Ishikawa (cell line): ENCODE data around the gene PCDHGB6.

Experiments used
- CEBPB ChIP-seq: IDR thresholded peaks from 2 replicates; pipeline ENCODE4 v1.6.1; 2012
- CREB1 ChIP-seq: IDR thresholded peaks from 2 replicates; pipeline ENCODE4 v1.6.1; 2012; ENCODE audit warnings: low read depth
- EGR1 ChIP-seq: IDR thresholded peaks from 2 replicates; pipeline ENCODE4 v1.6.1; 2012
- EP300 ChIP-seq: IDR thresholded peaks from 2 replicates; pipeline ENCODE4 v1.6.1; 2012; ENCODE audit warnings: borderline replicate concordance
- FOXM1 ChIP-seq: IDR thresholded peaks from 2 replicates; pipeline ENCODE4 v1.6.1; 2012; ENCODE audit warnings: low read depth, borderline replicate concordance
- MAX ChIP-seq: IDR thresholded peaks from 2 replicates; pipeline ENCODE4 v1.6.1; 2012
- NFIC ChIP-seq: IDR thresholded peaks from 2 replicates; pipeline ENCODE4 v1.6.1; 2012
- RAD21 ChIP-seq: IDR thresholded peaks from 2 replicates; pipeline ENCODE4 v1.6.1; 2012; ENCODE audit warnings: low read depth
- REST ChIP-seq: IDR thresholded peaks from 2 replicates; pipeline ENCODE4 v1.6.1; 2012; ENCODE audit warnings: low read depth, mild to moderate bottlenecking
- TAF1 ChIP-seq: IDR thresholded peaks from 2 replicates; pipeline ENCODE4 v1.6.1; 2012; ENCODE audit warnings: low read depth, mild to moderate bottlenecking
- TCF12 ChIP-seq: IDR thresholded peaks from 2 replicates; pipeline ENCODE4 v1.6.1; 2012; ENCODE audit warnings: low read depth
- TEAD4 ChIP-seq: IDR thresholded peaks from 2 replicates; pipeline ENCODE4 v1.6.1; 2012
- USF1 ChIP-seq: IDR thresholded peaks from 2 replicates; pipeline ENCODE4 v1.6.1; 2012
- YY1 ChIP-seq: IDR thresholded peaks from 2 replicates; pipeline ENCODE4 v1.6.1; 2012; ENCODE audit warnings: low read depth
- ZBTB7A ChIP-seq: IDR thresholded peaks from 2 replicates; pipeline ENCODE4 v1.6.1; 2012; ENCODE audit warnings: low read depth

PCDHGB6 gene

GRCh38 chr5:141371572-141372475 is 36.0 kb upstream of the PCDHGB6 start:
- TF ChIP-seq USF1 (no peak), EGR1 (no peak), EP300 (no peak), FOXM1 (no peak), REST (no peak), YY1 (no peak), TCF12 (no peak), ZBTB7A (no peak), NFIC (no peak), TAF1 (no peak), TEAD4 (no peak), CEBPB (no peak)

GRCh38 chr5:141373673-141374317 is 34.0 kb upstream of the PCDHGB6 start, which contains the start of gene PCDHGA6:
Gene PCDHGA6 (plus strand): TSS chr5:141373891. CDS start chr5:141374084, 193 bp downstream.
- no peak for TF ChIP-seq TCF12
- peak; percentile 53 for TF ChIP-seq RAD21
- no peak for TF ChIP-seq EP300
- TF ChIP-seq FOXM1, result no peak
- no peak for TF ChIP-seq EGR1
- TF ChIP-seq USF1, result no peak
- TF ChIP-seq YY1, result no peak
- TF ChIP-seq TEAD4, result no peak

GRCh38 chr5:141374627-141375026 is 33.2 kb upstream of the PCDHGB6 start:
- no peak for TF ChIP-seq YY1
- no peak for TF ChIP-seq REST
- TF ChIP-seq MAX, result no peak
- TF ChIP-seq ZBTB7A, result no peak
- TF ChIP-seq EGR1, result no peak
- no peak for TF ChIP-seq TCF12
- TF ChIP-seq RAD21, result no peak
- TF ChIP-seq TAF1, result no peak
- no peak for TF ChIP-seq CREB1
- TF ChIP-seq NFIC, result no peak
- TF ChIP-seq FOXM1, result no peak
- no peak for TF ChIP-seq TEAD4
- no peak for TF ChIP-seq EP300
- no peak for TF ChIP-seq USF1
- no peak for TF ChIP-seq CEBPB

GRCh38 chr5:141382469-141383294 is 25.1 kb upstream of the PCDHGB6 start, which contains the start of gene PCDHGA7:
Gene PCDHGA7 (plus strand): TSS chr5:141382742. CDS start chr5:141382900, 158 bp downstream.
- TF ChIP-seq EGR1, result no peak

- TF ChIP-seq ZBTB7A (no peak), RAD21 (no peak), CREB1 (no peak), EP300 (no peak), REST (no peak), TEAD4 (no peak)
These were observed 24.5 kb upstream of the PCDHGB6 start for GRCh38 chr5:141383345-141383744.
